ENCODE measurements around the gene FIGNL1. TPM values are rescaled to one million over a fixed set of nuclear protein-coding genes. Genes with fewer than 3 reads are reported as not detected.
A peak's percentile ranks its signal among the peaks of the same experiment; 100 is the strongest.

The FIGNL1 gene
- total and polyA plus RNA-seq, 8 donors: 1.3 to 4.1 (median 2.7) TPM

GRCh38 chr7:50413561-50413960 lies 36.6 kb downstream of the FIGNL1 start:
- Histone ChIP-seq H3K27me3 (no peaks in the 10 kb centered on the region), H3K4me3 (no peak overlapping the region), H3K36me3 (no peaks in the 10 kb centered on the region), H3K9me3 (no peaks in the 10 kb centered on the region), H3K4me1 (no peaks in the 10 kb centered on the region), H3K27ac (no peak overlapping the region)
- ATAC-seq: no peak
- no peak for FAIRE-seq
- 78 to 83% methylated on average over 7 of the region's 7 CpGs for WGBS, 2 donors
- intact Hi-C loops (cut with DNase I): no loop called here
- no peak for DNase-seq
- TF ChIP-seq CTCF (IDR thresholded peaks at IDR 0.05): no peak

GRCh38 chr7:50412973-50413372 lies 37.2 kb downstream of the FIGNL1 start:
- WGBS, 2 donors: 46 to 48% methylated on average over 4 of the region's 4 CpGs
- no peak overlapping the region for H3K27ac ChIP-seq
- H3K9me3 ChIP-seq: no peaks in the 10 kb centered on the region
- no peaks in the 10 kb centered on the region for H3K4me1 ChIP-seq
- no peak overlapping the region for H3K4me3 ChIP-seq
- FAIRE-seq (no peak), DNase-seq (no peak), ATAC-seq (no peak)
- intact Hi-C loops (cut with DNase I): no loop called here
- no peaks in the 10 kb centered on the region for H3K27me3 ChIP-seq
- H3K36me3 ChIP-seq: no peaks in the 10 kb centered on the region
- TF ChIP-seq CTCF (IDR thresholded peaks at IDR 0.05): no peak

- TF ChIP-seq CTCF (IDR thresholded peaks at IDR 0.05): no peak
- Histone ChIP-seq H3K4me3 (no peak overlapping the region), H3K9me3 (no peaks in the 10 kb centered on the region), H3K36me3 (no peaks in the 10 kb centered on the region), H3K27ac (no peak overlapping the region), H3K4me1 (no peaks in the 10 kb centered on the region), H3K27me3 (no peaks in the 10 kb centered on the region)
- no peak for DNase-seq
- ATAC-seq: no peak
- no peak for FAIRE-seq
- intact Hi-C loops (cut with DNase I): no loop called here
- WGBS, 2 donors: 81 to 92% methylated on average over 6 of the region's 6 CpGs
These were observed 38.8 kb downstream of the FIGNL1 start for GRCh38 chr7:50411332-50411731.

GRCh38 chr7:50409856-50410745 lies 40.0 kb downstream of the FIGNL1 start:
- Histone ChIP-seq H3K27me3 (no peaks in the 10 kb centered on the region), H3K27ac (no peak overlapping the region), H3K4me1 (no peaks in the 10 kb centered on the region), H3K9me3 (no peaks in the 10 kb centered on the region), H3K4me3 (no peak overlapping the region), H3K36me3 (no peaks in the 10 kb centered on the region)
- no peak for FAIRE-seq
- intact Hi-C loops (cut with DNase I): no loop called here
- ATAC-seq: peak in 2 of 4 donors; percentile 22 to 24
- no peak for DNase-seq
- TF ChIP-seq CTCF (IDR thresholded peaks at IDR 0.05): no peak
- WGBS, 2 donors: 80 to 83% methylated on average over 17 of the region's 17 CpGs

GRCh38 chr7:50406935-50407334 lies 43.2 kb downstream of the FIGNL1 start:
- no peaks in the 10 kb centered on the region for H3K4me1 ChIP-seq
- TF ChIP-seq CTCF (IDR thresholded peaks at IDR 0.05): no peak
- no peaks in the 10 kb centered on the region for H3K27me3 ChIP-seq
- no peaks in the 10 kb centered on the region for H3K9me3 ChIP-seq
- intact Hi-C loops (cut with DNase I): no loop called here
- DNase-seq (no peak), ATAC-seq (no peak), FAIRE-seq (no peak)
- H3K4me3 ChIP-seq: no peak overlapping the region
- no peak overlapping the region for H3K27ac ChIP-seq
- 50 to 56% methylated on average over 5 of the region's 5 CpGs for WGBS, 2 donors
- H3K36me3 ChIP-seq: no peaks in the 10 kb centered on the region
